Measurements from ENCODE around the gene BFAR.
"Not testable (repeated sequence)": the region's sequence is repeated elsewhere in the genome, so short reads cannot be mapped to it uniquely, and the experiment has no call there.

Gene BFAR

DNA sequence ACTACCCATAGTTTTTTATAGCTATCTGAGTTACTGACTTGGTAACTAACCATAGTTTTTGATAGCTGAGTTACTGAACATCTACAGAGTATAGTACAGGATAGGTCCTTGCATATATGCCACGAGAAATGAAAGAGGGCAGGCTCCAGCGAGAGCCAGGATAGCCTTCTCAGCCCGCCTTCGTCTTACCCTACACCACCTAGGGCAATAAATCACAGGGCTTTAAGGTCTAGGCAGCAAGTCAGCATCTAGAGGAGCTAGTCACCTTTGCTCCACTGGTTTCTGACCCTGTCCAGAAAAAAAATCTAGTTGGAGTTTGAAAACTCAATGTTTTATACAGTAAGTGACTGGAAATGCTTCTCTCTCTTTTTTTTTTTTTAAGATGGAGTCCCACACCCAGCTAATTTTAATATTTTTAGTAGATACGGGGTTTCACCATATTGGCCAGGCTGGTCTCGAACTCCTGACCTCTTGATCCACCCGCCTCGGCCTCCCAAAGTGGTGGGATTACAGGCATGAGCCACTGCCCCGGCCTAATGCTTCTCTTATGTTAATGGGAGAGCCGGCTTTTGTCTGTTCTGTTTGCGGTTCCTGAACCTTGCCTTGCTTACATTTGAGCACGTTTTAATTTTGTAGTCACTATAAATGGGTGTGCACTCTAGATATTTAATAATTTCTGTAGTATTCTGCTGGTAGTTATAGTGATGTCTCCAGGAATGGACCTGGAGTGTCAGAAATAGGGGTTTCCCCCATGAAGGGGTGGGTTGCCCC, 2.8 kb downstream of the BFAR start:
- DNase-seq (ENCODE audit: low spot score) = no peak

DNA sequence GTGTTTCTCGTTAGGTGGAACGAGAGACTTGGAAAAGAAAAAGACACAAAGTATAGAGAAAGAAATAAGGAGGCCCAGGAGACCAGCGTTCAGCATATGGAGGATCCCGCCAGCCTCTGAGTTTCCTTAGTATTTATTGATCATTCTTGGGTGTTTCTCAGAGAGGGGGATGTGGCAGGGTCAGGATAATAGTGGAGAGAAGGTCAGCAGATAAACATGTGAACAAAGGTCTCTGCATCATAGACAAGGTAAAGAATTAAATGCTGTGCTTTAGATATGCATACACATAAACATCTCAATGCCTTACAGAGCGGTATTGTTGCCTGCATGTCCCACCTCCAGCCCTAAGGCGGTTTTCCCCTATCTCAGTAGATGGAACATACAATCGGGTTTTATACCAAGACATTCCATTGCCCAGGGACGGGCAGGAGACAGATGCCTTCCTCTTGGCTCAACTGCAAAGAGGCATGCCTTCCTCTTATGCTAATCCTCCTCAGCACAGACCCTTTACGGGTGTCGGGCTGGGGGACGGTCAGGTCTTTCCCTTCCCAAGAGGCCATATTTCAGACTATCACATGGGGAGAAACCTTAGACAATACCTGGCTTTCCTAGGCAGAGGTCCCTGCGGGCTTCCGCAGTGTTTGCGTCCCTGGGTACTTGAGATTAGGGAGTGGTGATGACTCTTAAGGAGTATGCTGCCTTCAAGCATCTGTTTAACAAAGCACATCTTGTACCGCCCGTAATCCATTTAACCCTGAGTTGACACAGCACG, 3.6 kb downstream of the BFAR start:
- not testable (repeated sequence) for DNase-seq (ENCODE audit: low spot score)

DNA sequence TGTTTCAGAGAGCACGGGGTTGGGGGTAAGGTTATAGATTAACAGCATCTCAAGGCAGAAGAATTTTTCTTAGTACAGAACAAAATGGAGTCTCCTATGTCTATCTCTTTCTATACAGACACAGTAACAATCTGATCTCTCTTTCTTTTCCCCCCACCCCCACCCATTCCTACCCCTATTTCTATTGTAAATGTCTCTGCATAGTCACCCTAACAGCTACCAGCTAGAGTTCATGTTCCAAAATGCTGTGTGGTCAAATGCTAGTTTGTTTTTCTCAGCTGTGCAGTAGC, 4.1 kb downstream of the BFAR start:
- not testable (repeated sequence) for DNase-seq (ENCODE audit: low spot score)

DNA sequence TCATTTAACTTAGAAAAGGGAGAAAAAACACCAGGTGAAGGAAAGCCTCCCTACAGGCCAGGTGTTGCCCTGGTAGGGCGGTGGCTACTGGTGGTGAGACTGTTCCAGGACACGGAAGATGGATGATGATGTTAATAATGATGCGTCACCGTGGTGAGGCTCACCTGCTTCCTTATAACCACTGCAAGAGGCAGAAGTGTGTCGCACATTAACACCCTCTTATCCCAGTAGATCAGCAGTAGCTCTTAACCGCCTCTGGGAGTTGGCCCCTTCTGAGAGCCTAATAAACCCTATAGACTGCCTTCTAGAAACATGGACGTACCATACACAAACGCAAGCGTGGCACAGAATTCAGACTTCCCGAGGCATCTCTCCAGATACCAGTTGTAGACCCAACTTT, 7.8 kb downstream of the BFAR start:
- no peak for DNase-seq (ENCODE audit: low spot score)

DNA sequence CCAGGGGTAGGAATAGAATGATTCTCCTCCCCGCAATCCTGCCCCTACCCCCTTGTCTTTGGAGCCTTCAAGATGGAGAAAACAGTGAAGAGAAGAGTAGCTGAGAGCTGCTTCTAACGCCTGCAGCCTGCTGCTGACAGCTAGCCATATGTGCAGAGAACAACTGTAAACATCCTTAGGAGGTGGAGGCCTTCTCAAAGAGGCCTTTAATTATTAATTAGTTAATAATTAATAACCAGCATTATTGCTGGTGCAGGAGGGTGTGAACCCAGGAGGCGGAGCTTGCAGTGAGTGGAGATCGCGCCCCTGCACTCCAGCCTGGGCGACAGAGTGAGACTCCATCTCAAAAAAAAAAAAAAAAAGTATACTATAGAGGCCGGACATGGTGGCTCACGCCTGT, 8.5 kb downstream of the BFAR start:
- no peak for DNase-seq (ENCODE audit: low spot score)

DNA sequence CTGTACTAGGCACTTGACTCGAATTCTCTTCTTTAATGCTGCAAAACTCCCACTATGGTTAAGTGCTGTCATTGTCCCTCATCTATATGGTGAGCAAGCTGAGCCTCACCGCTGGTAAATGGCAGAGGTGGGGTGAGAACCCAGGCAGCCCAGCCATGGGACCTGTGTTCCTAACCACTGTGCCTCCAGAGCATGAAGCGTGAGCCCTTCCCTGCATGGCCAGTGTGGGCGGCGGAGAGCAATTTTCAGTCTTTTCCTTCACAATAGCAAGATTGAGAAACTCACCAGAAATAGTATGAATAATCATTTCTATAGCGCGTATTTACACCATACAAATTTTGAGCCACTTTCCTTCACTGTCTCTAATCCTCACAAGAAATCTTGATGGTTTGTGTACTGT, 9.2 kb downstream of the BFAR start:
- no peak for DNase-seq (ENCODE audit: low spot score)

DNA sequence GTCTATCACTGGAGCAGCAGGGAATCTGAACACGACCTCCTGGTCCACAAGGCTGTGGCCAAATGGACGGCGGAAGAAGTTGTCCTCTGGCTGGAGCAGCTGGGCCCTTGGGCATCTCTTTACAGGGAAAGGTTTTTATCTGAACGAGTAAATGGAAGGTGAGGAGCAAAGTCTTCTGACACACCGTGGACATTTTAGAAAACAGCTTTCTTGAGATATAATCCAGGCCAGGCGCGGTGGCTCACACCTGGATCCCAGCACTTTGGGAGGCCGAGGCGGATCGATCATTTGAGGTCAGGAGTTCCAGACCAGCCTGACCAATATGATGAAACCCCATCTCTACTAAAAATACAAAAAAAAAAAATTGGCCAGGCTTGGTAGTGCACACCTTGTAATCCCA, 17.1 kb downstream of the BFAR start:
- DNase-seq (ENCODE audit: low spot score) = no peak

DNA sequence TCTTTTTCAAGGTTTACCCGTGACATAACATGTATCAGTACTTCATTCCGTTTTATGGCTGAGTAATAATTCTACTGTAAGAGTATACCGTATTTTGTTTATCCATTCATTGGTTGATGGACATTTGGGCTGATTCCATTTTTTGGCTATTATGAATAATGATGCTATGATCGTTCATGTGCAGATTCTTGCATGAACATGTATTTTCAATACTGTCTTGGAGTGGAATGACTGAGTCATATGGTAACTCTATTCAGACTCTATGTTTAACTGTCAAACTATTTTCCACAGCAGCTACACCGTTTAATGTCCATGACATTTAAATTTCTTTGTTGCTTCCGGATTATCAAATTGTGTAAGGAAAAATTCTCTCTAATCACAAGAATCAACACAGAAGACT, 17.9 kb downstream of the BFAR start:
- DNase-seq (ENCODE audit: low spot score) = no peak

DNA sequence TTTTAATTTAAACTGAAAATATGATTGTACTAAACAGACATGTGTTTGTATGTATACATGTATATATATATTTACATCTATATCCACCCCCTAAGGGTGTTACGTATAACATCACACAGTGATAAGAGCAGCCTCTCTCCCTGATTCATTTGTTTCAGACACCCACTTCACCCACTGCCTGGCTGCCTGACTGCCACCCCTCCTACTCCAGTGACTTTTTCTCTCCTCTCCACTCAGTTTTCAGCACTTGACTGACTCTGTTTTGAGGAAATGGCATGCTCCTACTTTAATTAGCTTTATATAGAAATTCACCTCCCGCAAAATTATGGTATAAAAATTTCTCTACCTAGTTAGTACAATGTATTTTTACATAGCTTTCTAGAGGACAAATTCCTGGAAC, 20.0 kb downstream of the BFAR start:
- no peak for DNase-seq (ENCODE audit: low spot score)

DNA sequence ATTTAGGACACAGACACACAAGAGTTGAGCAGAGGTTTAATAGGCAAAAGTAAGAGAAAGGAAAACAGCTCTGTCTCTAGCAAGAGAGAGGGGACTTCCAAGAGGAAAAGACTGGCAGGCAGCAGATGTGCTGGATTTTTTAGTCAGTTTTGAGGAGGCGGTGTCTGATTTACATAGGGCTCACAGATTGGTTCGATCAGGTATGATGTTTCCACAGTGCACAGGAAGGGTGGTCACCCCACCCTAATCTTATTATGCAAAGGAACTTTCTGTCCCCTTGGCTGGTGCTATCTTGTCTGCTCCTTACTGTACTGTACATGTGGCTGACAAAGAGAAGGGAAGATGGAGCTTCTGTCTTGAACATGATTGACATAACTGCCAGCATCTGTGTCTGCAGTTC, 25.3 kb downstream of the BFAR start:
- no peak for DNase-seq (ENCODE audit: low spot score)

DNA sequence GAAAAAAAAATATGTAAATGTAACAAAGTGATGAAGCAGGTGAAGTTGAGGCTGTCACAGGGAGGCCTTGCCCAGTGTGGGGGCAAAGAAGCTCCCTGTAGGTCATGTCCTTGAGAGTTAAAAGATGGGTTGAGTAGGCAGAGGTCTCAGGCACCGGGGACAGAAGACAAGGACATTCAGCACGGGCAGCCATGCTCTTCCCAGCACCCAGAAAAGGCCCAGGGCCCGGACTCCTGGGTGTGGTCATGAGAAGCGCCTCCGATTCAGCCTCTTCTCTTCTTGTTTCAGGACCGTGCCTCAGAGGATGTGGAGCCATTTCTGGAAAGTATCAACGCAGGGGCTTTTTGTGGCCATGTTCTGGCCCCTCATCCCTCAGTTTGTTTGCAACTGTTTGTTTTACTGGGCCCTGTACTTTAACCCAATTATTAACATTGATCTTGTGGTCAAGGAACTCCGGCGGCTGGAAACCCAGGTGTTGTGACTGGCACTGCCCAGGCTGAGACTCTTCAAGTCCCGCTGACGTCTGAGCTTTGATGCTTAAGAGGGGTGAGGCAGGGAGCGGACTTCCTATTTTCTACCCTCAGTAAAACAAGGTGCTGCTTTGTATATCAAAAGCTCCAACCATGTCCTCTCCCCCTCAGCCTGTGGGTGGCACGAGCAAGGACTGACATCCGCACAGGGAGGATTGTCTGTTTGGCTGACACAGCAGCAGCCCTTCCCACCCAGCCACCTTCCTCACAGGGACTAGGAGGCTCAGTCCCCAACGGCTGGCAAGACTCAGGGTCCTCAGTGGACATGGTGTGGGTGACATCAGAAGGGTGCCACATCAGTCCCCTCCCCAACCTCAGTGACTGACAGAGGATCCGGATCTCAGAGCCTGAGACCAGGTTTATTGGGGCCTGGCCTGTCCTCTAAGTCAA, 34.9 kb downstream of the BFAR start:
- DNase-seq (ENCODE audit: low spot score) = no peak

DNA sequence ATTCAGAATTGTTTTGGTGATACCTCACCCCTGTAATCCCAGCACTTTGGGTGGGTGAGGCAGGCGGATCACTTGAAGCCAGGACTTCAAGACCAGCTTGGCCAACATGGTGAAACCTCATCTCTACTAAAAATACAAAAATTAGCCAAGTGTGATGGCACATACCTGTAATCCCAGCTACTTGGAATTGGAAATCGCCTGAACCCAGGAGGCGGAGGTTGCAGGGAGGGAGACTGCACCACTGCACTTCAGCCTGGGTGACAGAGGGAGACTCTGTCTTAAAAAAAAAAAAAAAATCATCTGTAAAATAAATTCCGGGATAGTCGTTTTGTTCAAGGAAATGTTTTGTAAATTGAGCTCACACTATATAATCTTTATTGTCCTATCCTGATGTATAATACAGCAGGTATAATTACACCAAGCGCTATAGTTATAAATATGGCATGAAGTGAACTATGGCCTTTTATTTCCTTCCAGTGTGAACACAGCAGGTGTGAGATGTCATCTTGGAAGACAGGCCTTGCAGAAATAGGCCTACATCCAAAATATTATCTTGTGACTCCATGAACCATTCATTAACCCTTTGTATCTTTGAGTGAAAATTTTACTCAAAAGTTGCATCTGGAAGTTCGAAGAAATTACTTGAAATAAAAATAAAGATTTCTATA, 35.9 kb downstream of the BFAR start:
- DNase-seq (ENCODE audit: low spot score) = no peak

DNA sequence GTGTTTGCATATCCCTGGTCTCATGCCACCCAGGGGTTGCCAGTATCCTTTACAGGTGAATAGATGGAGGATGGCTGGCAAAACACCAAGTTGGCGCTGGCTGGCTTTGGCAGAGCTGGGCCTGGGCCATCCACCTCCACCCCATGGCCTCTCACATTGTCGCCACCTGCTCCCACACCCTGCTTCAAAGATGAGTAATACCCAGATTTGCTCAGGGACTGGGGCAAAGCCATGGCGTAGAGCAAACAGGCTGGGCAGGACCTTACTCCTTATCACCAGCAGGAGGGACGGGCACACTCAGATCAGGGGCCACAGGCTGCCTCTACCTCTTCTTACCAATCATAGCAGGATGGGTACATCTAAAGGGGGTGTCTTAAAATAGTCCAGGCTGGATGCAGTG, 37.0 kb downstream of the BFAR start:
- no peak for DNase-seq (ENCODE audit: low spot score)

DNA sequence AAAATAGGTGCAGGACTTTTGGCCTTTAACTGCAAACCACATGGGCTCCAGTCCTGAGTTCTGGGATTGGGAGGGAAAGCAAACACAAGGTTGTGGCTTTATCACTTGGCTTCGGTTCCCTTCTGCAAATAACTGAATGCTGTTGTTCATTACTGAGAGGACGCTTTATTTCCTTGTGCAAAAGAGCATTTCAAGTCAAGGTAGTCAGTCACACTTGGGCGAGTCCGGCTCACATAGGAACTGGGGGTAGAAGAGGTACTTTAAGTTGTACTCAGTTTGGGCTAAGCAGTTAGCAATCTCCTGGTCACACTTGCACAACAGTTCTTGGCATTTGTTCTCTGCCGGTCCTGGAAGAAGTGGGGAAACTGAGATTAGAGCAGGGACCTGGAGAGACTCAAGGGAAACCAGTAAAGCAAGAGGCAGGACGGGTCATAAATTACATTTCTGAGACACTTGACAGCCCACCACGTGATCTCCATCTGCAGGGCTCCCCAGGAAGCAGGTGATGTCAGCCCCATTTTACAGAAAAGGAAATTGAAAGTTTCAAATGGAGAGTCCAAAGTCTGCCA, 39.7 kb downstream of the BFAR start:
- DNase-seq (ENCODE audit: low spot score) = no peak

DNA sequence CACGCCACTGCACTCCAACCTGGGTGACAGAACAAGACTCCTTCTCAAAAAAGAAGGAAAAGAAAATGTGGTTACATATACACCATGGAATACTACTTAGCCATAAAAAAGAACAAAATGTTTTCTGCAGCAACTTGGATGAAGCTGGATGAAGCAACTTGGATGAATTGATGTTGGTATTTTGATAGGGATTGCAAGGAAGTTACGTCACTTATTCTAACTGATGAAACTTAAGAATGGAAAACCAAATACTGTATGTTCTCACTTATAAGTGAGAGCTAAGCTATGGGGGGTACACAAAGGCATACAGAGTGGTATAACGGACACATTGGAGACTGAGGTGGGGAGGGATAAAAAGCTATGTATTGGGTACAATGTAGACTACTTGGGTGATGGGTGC, 43.9 kb downstream of the BFAR start:
- DNase-seq (ENCODE audit: low spot score) = no peak

DNA sequence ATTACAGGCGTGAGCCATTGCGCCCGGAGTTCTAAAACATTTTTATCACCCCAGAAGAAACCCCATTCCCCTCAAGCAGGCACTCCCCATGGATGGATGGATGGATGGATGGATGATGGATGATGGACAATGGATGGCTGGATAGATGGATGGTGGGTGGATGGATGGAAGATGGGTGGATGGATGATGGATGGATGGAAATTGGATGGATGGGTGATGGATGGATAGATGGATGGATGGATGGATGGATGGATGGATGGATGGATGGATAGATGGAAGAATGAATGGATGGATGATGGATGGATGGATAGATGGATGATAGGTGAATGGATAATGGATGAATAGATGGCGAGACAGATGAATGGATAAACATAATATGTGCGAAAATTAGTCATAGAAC, 44.9 kb downstream of the BFAR start:
- DNase-seq (ENCODE audit: low spot score) = no peak

DNA sequence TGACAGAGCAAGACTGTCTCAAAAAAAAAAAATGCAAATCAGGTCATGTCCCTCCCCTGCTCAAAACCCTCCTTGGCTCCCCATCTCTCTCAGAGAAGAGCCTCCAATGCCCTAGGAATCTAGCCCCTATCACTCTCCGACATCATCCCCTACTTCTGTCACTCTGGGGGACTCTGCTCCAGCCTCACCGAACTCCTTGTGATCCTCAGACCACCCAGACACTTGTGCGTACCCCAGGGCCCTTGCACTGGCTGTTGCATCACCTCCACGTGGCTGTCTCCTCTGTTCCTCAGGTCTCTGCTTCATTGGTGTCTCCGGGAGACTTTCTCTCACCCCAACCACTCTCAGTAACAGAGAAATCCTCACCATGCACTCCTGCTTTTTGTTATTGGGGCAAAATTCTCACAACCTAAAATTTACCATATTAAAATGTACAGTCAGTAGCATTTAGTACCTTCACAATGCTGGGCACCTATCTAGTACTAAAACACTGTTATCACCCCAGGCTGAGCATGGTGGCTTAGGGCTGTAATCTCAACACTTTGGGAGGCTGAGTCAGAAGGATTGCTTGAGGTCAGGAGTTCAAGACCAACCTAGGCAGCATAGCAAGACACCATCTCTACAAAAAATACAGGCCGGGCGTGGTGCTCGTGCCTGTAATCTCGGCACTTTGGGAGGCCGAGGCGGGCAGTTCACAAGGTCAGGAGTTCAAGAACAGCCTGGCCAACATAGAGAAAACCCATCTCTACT, 46.2 kb downstream of the BFAR start:
- DNase-seq (ENCODE audit: low spot score) = no peak

DNA sequence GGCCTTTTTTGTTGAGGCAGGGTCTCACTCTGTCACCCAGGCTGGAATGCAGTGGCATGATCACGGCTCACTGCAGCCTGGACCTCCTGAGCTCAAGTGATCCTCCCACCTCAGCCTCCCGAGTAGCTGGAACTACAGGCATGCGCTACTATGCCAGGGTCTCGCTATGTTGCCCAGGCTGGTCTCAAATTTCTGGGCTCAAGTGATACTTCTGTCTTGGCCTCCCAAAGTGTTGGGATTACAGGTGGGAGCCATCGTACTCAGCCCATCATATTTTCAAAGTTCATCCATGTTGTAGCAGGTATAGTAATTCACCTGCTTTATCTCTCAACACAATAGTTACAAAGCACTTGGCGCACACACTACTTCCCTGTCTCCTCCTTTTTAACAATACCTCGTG, 47.6 kb downstream of the BFAR start:
- DNase-seq (ENCODE audit: low spot score) = not testable (repeated sequence)

DNA sequence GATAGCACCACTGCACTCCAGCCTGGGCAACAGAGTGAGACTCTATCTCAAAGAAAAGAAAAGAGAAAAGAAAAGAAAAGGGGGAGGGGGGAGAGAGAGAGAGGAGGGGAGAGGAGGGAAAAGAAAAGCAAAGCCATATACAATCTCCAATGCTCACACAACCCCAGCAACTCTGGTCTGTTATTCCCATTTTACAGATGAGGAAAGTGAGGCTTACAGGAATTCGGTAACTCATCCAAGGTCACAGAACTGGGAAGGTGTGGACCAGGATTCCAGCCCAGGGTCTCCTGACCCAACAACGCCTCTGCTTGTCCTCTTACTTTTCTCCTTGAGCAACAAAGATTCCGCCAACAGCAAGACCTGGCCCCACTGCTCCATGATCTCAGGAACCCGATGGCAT, 48.4 kb downstream of the BFAR start:
- DNase-seq (ENCODE audit: low spot score) = no peak

DNA sequence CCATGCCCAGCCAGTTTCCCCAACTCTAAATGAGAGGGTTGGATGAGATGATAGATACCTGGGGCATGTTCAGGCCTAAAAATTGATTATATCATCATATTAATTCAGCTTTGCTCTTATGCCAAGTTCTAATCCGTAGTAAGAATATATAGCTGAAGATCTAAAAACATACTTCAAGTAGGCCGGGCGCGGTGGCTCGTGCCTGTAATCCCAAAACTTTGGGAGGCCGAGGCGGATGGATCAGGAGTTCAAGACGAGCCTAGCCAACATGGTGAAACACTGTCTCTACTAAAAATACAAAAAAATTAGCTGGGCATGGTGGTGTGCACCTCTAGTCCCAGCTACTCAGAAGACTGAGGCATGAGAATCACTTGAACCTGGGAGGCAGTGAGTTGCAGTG, 49.4 kb downstream of the BFAR start:
- no peak for DNase-seq (ENCODE audit: low spot score)
